ENCODE data around the gene HBG2.

DNA sequence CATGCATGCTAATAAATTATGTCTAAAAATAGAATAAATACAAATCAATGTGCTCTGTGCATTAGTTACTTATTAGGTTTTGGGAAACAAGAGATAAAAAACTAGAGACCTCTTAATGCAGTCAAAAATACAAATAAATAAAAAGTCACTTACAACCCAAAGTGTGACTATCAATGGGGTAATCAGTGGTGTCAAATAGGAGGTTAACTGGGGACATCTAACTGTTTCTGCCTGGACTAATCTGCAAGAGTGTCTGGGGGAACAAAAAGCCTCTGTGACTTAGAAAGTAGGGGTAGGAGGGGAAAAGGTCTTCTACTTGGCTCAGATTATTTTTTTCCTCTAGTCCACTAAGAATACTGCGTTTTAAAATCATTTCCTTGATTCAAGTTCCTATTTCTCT is 26.9 kb downstream of the HBG2 start:
- TF ChIP-seq GATA2 (IDR thresholded peaks at IDR 0.05; ENCODE audit: low read depth, low read length) (no peak), GATA3 (IDR thresholded peaks at IDR 0.05; ENCODE audit: low read depth, low read length) (no peak)
